ENCODE data around the gene ETV2.

DNA sequence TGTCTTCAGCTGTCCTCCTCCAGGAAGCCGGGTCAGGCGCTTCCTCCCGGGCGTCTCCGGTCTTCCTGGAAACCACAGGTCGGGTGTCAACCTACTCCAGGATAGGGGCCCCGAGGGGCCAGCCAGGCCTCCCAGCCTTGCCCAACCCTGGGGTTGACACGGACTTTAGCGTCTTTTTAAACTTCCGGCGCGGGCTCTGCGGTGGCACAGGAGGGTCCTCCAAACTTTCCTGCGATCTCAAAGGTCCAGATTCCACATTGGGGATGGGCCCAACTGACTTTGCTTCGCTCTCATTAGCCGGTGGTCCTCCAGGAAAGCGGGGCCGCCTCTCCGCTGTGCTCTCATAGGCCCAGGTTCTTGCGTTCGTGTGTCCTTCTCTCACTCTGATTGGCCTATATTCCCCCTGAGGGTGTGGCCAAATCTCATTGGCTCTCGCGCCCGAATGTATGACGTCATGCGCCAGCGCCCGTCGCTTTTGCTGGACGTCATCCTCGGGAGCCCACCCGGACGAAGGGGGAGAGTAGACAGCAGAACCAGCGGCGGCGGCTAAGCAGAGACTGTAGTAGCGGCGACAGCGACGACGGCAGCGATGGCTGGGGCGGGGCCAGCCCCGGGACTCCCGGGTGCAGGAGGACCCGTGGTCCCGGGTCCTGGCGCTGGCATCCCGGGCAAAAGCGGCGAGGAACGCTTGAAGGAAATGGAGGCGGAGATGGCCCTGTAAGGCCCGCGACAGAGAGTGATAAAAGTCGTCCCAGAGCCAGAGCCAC, 12.8 kb upstream of the ETV2 start, which contains the start of gene RBM42:
- TF ChIP-seq, protein P1, sequence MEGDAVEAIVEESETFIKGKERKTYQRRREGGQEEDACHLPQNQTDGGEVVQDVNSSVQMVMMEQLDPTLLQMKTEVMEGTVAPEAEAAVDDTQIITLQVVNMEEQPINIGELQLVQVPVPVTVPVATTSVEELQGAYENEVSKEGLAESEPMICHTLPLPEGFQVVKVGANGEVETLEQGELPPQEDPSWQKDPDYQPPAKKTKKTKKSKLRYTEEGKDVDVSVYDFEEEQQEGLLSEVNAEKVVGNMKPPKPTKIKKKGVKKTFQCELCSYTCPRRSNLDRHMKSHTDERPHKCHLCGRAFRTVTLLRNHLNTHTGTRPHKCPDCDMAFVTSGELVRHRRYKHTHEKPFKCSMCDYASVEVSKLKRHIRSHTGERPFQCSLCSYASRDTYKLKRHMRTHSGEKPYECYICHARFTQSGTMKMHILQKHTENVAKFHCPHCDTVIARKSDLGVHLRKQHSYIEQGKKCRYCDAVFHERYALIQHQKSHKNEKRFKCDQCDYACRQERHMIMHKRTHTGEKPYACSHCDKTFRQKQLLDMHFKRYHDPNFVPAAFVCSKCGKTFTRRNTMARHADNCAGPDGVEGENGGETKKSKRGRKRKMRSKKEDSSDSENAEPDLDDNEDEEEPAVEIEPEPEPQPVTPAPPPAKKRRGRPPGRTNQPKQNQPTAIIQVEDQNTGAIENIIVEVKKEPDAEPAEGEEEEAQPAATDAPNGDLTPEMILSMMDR (IDR thresholded peaks at IDR 0.05; ENCODE audit: borderline replicate concordance, extremely low read depth, low read length, poor library complexity, severe bottlenecking) = no peak
- TF ChIP-seq EZH2 (IDR thresholded peaks at IDR 0.05; ENCODE audit: borderline replicate concordance, low read depth, low read length, severe bottlenecking) = no peak
